ENCODE results near the gene TTLL5. TPM values are rescaled to one million over a fixed set of nuclear protein-coding genes. Genes with fewer than 3 reads are reported as not detected.

The TTLL5 gene
- total RNA-seq, 1 experiment from 2014 or later = 15.2 TPM

DNA sequence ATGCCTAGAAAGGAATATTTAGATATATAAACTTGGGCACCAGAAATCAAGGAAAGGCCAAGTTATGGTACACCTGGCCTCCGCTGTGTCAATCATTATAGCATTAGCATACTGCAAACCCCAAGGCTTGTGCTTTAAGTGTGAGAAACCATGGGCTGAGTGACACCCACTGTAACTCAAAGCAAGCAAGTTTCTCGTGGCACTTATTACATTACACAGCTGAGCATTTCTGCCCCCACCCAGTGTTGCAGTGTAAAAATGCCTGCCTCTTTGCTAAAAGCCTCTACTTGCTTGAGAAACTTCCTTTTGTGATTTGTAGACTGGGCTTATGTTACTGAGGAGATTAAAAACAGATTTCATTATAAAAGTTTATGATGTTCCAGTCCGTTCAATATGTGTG, 198.7 kb downstream of the TTLL5 start:
- no peak for DNase-seq (ENCODE audit: extremely low read depth, low read depth)

- DNase-seq (ENCODE audit: extremely low read depth, low read depth) = no peak
Observed at GRCh38 chr14:75860561-75861160, 199.6 kb downstream of the TTLL5 start.

- no peak for DNase-seq (ENCODE audit: extremely low read depth, low read depth)
Observed at GRCh38 chr14:75861161-75861621, 200.1 kb downstream of the TTLL5 start.

DNA sequence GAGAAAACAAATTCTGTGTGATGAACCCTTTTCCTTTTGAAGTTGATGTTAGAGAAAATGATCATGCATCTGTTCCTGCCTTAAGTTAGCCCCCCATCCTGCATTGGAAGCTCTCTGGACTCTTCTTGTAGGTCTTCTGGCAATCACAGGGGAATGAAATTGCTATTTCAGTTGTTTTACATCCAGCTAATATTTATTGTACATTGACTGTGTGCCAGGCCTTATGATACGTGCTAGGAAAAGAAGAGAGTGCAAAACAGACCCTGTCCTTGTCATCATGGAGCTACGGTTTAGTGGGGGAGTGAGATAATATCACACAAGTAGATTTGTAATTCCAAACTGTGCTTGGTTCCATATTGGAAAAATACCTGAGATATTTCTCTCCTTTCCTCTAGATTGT, 202.2 kb downstream of the TTLL5 start:
- no peak for DNase-seq (ENCODE audit: extremely low read depth, low read depth)

- DNase-seq (ENCODE audit: extremely low read depth, low read depth) = no peak
Observed at GRCh38 chr14:75864352-75864751, 203.3 kb downstream of the TTLL5 start.

- DNase-seq (ENCODE audit: extremely low read depth, low read depth) = no peak
Observed at GRCh38 chr14:75865531-75865930, 204.5 kb downstream of the TTLL5 start.

DNA sequence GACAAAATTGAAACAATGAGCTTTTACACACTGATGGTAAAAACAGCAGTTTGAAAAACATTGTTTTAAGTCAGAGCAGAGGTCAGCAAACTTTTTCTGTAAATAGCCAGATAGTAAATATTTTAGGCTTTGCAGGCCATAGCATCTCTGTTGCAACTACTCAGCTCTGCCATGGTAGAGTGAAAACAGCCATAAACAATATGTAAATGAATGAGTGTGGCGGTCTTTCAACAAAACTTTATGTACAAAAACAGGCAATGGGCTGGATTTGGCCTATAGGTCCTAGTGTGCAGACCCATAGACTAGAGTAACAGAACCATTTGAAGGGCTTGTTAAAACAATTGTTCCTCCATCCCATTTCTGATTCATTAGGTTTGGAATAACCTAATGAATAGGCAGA, 205.9 kb downstream of the TTLL5 start:
- DNase-seq (ENCODE audit: extremely low read depth, low read depth) = no peak

DNA sequence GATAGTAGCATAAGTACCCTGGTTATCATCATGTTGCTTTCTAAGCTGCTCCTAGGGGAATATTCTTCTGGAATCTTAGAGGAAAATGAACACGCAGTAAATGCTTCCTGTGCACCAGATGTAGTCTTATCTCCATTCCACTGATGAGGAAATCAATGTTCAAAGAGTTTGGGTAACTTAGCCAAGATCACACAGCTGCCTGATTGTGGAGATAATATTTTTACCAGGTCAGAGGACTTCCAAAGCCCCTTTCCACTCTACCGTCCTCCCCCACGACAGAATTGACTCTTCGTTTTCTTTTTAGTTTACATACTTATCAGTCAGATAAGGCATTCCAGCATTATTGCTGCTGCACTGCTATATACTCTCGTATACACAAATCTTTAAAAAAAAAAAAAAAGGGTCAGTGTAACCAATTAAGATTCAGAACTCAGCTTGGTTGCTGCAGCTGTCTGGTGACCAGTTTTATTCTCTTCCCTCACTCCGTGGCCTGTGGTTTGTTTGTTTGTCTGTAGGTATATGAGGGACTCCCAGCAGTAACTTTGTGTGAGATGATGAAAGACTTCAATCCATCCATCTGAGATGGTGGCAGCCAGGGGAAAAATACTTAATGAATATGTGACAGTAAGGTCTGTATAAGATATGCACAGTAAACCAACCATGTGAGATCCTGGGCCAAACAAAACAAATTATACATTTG, 210.3 kb downstream of the TTLL5 start:
- DNase-seq (ENCODE audit: extremely low read depth, low read depth) = no peak

DNA sequence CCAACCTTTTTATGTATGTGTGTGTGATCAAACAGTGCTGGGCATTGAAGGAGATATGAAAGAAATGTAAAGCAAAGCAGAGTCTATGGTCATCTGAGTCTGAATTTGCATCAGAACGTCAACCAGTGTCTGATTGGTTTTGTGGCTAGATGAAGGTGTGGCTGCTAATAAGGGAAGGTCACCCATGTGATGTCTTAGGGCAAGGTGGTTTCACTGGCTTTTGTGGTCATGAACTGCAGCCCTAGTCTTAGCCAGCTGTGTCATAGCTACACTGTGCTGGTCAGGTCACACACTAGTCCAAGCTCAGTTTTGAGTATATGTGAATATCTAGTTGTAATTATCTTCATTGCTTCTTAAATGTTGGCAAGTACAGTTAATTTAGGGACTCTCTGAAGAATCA, 214.9 kb downstream of the TTLL5 start:
- no peak for DNase-seq (ENCODE audit: extremely low read depth, low read depth)

GRCh38 chr14:75876530-75876929, 215.5 kb downstream of the TTLL5 start:
- no peak for DNase-seq (ENCODE audit: extremely low read depth, low read depth)

GRCh38 chr14:75877292-75877691, 216.2 kb downstream of the TTLL5 start:
- DNase-seq (ENCODE audit: extremely low read depth, low read depth) = no peak

DNA sequence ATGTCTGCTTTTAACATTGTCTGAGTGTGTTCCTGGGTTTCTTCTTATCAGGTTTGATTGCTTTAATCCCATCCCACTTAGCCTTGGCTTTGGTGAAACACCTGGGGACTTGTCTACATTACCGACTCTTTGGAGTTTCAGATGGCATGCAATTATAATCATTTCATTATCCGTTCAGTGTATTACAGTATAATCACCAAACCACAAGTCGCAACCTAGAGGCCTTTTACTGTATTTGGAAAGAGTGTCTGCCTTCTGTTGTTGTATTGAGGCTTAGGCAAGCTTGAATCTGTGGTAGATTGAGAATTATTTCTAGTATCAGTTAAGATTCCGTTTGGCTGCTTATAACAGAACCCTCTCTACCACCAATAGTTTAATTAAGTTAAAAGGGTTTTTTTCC, 216.8 kb downstream of the TTLL5 start:
- no peak for DNase-seq (ENCODE audit: extremely low read depth, low read depth)

GRCh38 chr14:75879031-75879430, 218.0 kb downstream of the TTLL5 start:
- no peak for DNase-seq (ENCODE audit: extremely low read depth, low read depth)

DNA sequence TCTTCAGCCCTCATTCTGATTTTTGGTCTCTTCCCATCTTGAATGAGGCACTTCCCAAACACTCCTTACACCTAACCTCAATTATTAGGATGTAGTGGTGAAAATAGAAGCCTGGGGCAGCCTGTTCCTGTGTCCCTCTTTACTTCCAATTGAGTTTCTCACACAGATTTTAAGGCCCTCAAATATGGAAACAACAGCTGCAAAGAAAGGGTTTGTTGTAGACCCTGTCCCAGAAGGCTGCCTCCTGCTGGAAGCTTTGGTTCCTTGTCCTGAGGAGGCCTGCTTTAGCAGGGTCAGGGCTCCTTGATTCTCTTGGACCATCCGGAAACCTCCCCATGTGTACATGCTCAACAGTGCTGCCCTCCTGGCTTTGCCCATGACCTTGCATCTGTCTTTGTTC, 219.5 kb downstream of the TTLL5 start:
- DNase-seq (ENCODE audit: extremely low read depth, low read depth) = no peak

DNA sequence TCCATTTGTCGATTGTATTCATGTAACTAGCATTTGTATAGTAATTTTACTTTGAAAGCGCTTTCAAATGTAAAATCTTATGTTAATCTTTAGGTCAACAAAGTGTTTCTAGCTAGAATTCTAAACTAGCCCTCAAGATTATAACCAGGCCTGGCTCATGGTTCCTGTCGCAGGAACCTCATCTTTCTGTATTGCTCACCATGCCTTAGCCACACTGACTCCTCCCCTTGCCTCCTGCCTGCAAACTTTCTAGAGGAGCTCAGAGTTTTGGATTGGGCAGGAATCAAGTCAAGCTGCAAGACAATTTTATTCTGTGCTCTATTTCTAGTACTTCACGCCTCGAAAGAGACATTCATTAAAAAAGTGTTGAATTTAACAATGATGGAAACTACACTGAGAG, 220.9 kb downstream of the TTLL5 start:
- DNase-seq (ENCODE audit: extremely low read depth, low read depth) = no peak

DNA sequence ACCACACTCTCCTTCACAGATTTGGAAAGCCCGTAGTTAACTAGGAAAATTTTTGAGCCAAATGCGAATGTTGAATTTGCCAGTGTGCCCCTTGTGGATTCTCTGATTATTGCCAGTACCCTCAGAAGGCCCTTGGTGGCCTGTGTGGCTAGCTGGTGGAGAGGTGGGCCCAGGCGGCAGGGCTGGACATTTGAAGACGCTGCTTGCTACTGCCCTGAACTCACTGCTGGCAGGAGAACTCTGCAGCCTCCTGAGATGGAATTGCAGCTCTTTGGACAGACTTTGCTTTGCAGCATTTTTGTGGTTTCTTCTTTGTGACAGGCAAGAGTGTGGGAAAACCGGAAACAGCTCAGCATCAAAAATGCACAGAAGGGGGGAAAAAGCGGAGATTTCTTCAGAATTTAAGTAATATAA, 223.2 kb downstream of the TTLL5 start:
- DNase-seq (ENCODE audit: extremely low read depth, low read depth) = no peak

- DNase-seq (ENCODE audit: extremely low read depth, low read depth) = no peak
Observed at GRCh38 chr14:75885829-75886228, 224.8 kb downstream of the TTLL5 start.

DNA sequence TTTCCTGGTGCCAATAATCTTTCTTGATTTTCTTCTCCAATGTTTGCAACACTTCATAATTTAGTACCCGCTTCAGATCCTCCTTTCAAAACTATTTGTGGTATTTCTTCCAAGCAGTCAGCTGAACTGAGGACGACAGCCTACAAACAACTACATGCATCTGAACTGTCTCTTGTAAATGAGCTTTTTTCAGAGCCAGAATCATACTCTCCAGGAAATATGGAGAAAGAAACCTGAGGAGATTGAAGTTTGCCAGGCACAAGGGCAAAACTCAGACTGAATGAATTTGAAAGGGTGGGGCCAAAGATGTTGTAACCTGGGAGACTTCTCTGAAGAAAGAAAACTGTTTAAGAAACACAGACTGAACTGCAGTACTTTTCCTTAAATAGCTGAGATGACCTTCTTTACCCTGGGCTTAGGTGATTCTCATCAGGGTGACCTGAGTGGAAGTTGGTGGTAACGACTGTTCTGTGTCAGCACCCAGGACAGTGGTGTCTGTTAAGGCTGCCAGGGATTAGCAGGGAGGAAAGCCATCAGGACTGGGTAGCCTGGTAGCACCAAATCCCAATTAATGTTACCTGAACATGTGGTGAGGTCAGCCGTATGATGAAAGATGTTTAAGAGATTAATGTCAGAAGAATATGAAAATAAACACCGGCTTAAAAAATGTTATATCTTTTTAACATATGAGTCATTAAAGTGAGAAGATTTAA, 225.7 kb downstream of the TTLL5 start:
- DNase-seq (ENCODE audit: extremely low read depth, low read depth) = no peak

GRCh38 chr14:75888945-75889344, 227.9 kb downstream of the TTLL5 start:
- DNase-seq (ENCODE audit: extremely low read depth, low read depth) = no peak

DNA sequence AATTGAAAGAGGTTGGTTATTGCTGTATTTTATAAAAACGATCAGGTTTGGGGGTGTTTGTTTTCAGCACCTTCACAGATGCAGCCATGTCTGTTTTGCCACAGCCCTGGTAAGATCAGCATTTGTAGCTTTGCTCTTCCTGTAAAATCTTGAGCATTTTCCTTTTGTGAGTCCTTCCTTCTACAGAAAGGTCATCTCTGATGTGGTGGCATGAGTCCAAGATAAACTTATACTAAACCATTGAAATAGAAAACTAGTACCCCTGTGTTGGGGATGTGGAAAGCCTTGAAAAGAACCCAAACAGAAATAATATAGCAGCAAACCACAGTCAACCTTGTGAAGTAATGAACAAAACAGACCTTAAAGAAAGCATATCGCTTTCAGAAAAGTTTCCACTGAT, 235.3 kb downstream of the TTLL5 start:
- DNase-seq (ENCODE audit: extremely low read depth, low read depth) = no peak

GRCh38 chr14:75904311-75904710, 243.3 kb downstream of the TTLL5 start:
- no peak for DNase-seq (ENCODE audit: extremely low read depth, low read depth)
